Duodenal mucosa (tissue), 2 donors: Measurements from ENCODE around the gene PRAMEF25.
"Not testable (repeated sequence)": the region's sequence is repeated elsewhere in the genome, so short reads cannot be mapped to it uniquely, and the experiment has no call there.

Experiments
- H3K27ac ChIP-seq: one replicate; pipeline ENCODE4 v1.7.0; 2013; ENCODE audit warnings: low read depth, low read length
- H3K27me3 ChIP-seq, 2 donors: one replicate each; pipeline ENCODE4 v1.7.0; 2013; ENCODE audit warnings: low read length in 2 of 2, control low read depth in 1 of 2; ENCODE audit not compliant: insufficient read depth in 2 of 2, control insufficient read depth in 1 of 2
- H3K36me3 ChIP-seq, 2 donors: one replicate each; pipeline ENCODE4 v1.7.0; 2013; ENCODE audit warnings: low read length in 2 of 2, control low read depth in 1 of 2; ENCODE audit not compliant: insufficient read depth in 2 of 2, control insufficient read depth in 1 of 2
- H3K4me1 ChIP-seq, 2 donors: one replicate each; pipeline ENCODE4 v1.7.0; 2013; ENCODE audit warnings: low read length in 2 of 2, control low read depth in 1 of 2; ENCODE audit not compliant: insufficient read depth in 2 of 2, control insufficient read depth in 1 of 2
- H3K4me3 ChIP-seq, 2 donors: one replicate each; pipeline ENCODE4 v1.7.0; 2013; ENCODE audit warnings: low read length in 2 of 2, low read depth in 1 of 2
- H3K9ac ChIP-seq, 2 donors: one replicate each; pipeline ENCODE4 v1.7.0; 2013; ENCODE audit warnings: low read length in 2 of 2, low read depth in 1 of 2
- H3K9me3 ChIP-seq, 2 donors: one replicate each; pipeline ENCODE4 v1.7.0; 2013; ENCODE audit warnings: low read length in 2 of 2, control low read depth in 1 of 2; ENCODE audit not compliant: control insufficient read depth in 1 of 2

PRAMEF25 gene

GRCh38 chr1:13070474-13070873 is at the start of gene PRAMEF25:
Gene PRAMEF25 (plus strand): TSS chr1:13070774. CDS start chr1:13073694, 2,920 bp downstream.
- not testable (repeated sequence) for H3K4me1 ChIP-seq, H3K9ac ChIP-seq, H3K9me3 ChIP-seq, H3K27me3 ChIP-seq, H3K36me3 ChIP-seq, H3K27ac ChIP-seq, H3K4me3 ChIP-seq

- H3K4me3 ChIP-seq, H3K27ac ChIP-seq: not testable (repeated sequence)
Measured at GRCh38 chr1:13056475-13056874, 14.1 kb upstream of the PRAMEF25 start, which contains the start of gene PRAMEF27. Gene PRAMEF27 (minus strand): TSS chr1:13056575. CDS start chr1:13053659, 2,916 bp downstream.

GRCh38 chr1:13116754-13117153 is 46.2 kb downstream of the PRAMEF25 start, which contains the start of gene HNRNPCL2:
Gene HNRNPCL2 (minus strand): TSS chr1:13116854. CDS start chr1:13116400, 454 bp downstream.
- not testable (repeated sequence) for H3K9ac ChIP-seq, H3K27ac ChIP-seq, H3K27me3 ChIP-seq, H3K4me1 ChIP-seq, H3K9me3 ChIP-seq, H3K4me3 ChIP-seq, H3K36me3 ChIP-seq

More at GRCh38 chr1:13056475-13056874, 14.1 kb upstream of the PRAMEF25 start, which contains the start of gene PRAMEF27:
- H3K4me1 ChIP-seq, H3K27me3 ChIP-seq, H3K9me3 ChIP-seq, H3K9ac ChIP-seq, H3K36me3 ChIP-seq: not testable (repeated sequence)
